HepG2 (cell line): ENCODE measurements around the gene MRPL38. TPM values are rescaled to one million over a fixed set of nuclear protein-coding genes. Genes with fewer than 3 reads are reported as not detected.
A peak's percentile ranks its signal among the peaks of the same experiment; 100 is the strongest.

Experiments used
- FOSL1 ChIP-seq: sonication (generic); formaldehyde crosslinking; IDR thresholded peaks from 2 replicates; pipeline ENCODE4 v1.9.0; 2021; ENCODE audit warnings: missing genetic modification reagents, borderline replicate concordance
- KLF13 ChIP-seq: sonication (generic); formaldehyde crosslinking; IDR thresholded peaks from 2 replicates; pipeline ENCODE4 v1.4.0; 2020; ENCODE audit warnings: mild to moderate bottlenecking, missing genetic modification reagents
- MAX ChIP-seq: IDR thresholded peaks from 2 replicates; pipeline ENCODE4 v1.6.1; 2012; ENCODE audit warnings: inconsistent platforms
- PAF1 ChIP-seq: IDR thresholded peaks from 2 replicates; pipeline ENCODE4 v1.6.1; 2016; ENCODE audit warnings: missing genetic modification reagents, missing compliant biosample characterization
- RBM22 ChIP-seq: fragments of 200-400 bp; formaldehyde crosslinking; optimal IDR thresholded peaks from 2 replicates; pipeline ENCODE3; 2017; ENCODE audit warnings: mild to moderate bottlenecking, low read length, moderate library complexity
- RELA ChIP-seq: sonication (generic); formaldehyde crosslinking; IDR thresholded peaks from 2 replicates; pipeline ENCODE4 v1.4.0; 2020; ENCODE audit warnings: missing genetic modification reagents
- SRSF9 ChIP-seq: fragments of 200-400 bp; formaldehyde crosslinking; IDR thresholded peaks from 2 replicates; pipeline ENCODE4 v1.6.1; 2018; ENCODE audit warnings: borderline replicate concordance, mild to moderate bottlenecking, low read depth, low read length; ENCODE audit not compliant: insufficient read depth, poor library complexity, severe bottlenecking
- SSRP1 ChIP-seq: IDR thresholded peaks from 2 replicates; pipeline ENCODE4 v1.6.1; 2016; ENCODE audit warnings: control low read depth
- TP53 ChIP-seq: sonication (generic); formaldehyde crosslinking; conservative IDR thresholded peaks from 2 replicates; pipeline ENCODE4 v1.4.0; 2020; ENCODE audit warnings: missing genetic modification reagents
- ZNF256 ChIP-seq: sonication (generic); formaldehyde crosslinking; conservative IDR thresholded peaks from 2 replicates; pipeline ENCODE4 v1.4.0; 2020; ENCODE audit warnings: missing genetic modification reagents
- ZNF512B ChIP-seq: sonication (generic); formaldehyde crosslinking; IDR thresholded peaks from 2 replicates; pipeline ENCODE4 v1.5.1; 2020; ENCODE audit warnings: missing genetic modification reagents, mild to moderate bottlenecking, borderline replicate concordance
- ZNF513 ChIP-seq: sonication (generic); formaldehyde crosslinking; conservative IDR thresholded peaks from 2 replicates; pipeline ENCODE4 v1.5.0; 2020; ENCODE audit warnings: missing genetic modification reagents
- ZNF567 ChIP-seq: sonication (generic); formaldehyde crosslinking; IDR thresholded peaks from 2 replicates; pipeline ENCODE4 v1.8.1; 2023; ENCODE audit warnings: mild to moderate bottlenecking, missing genetic modification reagents, borderline replicate concordance
- ZNF572 ChIP-seq: sonication (generic); formaldehyde crosslinking; IDR thresholded peaks from 2 replicates; pipeline ENCODE4 v1.5.1; 2020; ENCODE audit warnings: mild to moderate bottlenecking, missing genetic modification reagents
- ZSCAN29 ChIP-seq: sonication (generic); formaldehyde crosslinking; conservative IDR thresholded peaks from 2 replicates; pipeline ENCODE4 v1.4.0; 2020; ENCODE audit warnings: mild to moderate bottlenecking, missing genetic modification reagents
- polyA plus RNA-seq, 8 experiments: library from polyadenylated mRNA; depleted of rRNA in 3 of 8; stranded (reverse) in 7 of 8; unstranded in 1 of 8; fragments of >200 nt; fragmentation: Illumina TruSeq in 4 of 8; extraction: Trizol in 4 of 8; gene quantifications; 2 replicates each; pipeline versions ENCODE4 v1.2.1 to v1.2.3, GENCODE V29; 2011 to 2016; ENCODE audit warnings: low read depth in 4 of 8, missing spikeins in 1 of 8, mixed read lengths in 1 of 8; ENCODE audit not compliant: insufficient read depth in 1 of 8
- total RNA-seq, 5 experiments: library from RNA; depleted of rRNA; stranded (reverse); fragments of >200 nt; fragmentation: Illumina TruSeq; extraction: Trizol; gene quantifications; 2 replicates each; pipeline ENCODE4 v1.2.3, GENCODE V29; 2016; ENCODE audit warnings: low read depth in 1 of 5
- TF ChIP-seq, protein P1 (sequence below): sonication (generic); formaldehyde crosslinking; IDR thresholded peaks from 2 replicates; pipeline ENCODE4 v1.8.0; 2022; ENCODE audit warnings: mild to moderate bottlenecking, missing genetic modification reagents, moderate library complexity
- TF ChIP-seq, protein P2 (sequence below): sonication (generic); formaldehyde crosslinking; IDR thresholded peaks from 2 replicates; pipeline ENCODE4 v1.8.0; 2022; ENCODE audit warnings: mild to moderate bottlenecking, missing genetic modification reagents, borderline replicate concordance

MRPL38 gene
- total and polyA plus RNA-seq, 2 of the 13 experiments (the other 11 are each of a cell fraction or from before 2014, with no cell fraction given), result 83.7 to 125 TPM

DNA sequence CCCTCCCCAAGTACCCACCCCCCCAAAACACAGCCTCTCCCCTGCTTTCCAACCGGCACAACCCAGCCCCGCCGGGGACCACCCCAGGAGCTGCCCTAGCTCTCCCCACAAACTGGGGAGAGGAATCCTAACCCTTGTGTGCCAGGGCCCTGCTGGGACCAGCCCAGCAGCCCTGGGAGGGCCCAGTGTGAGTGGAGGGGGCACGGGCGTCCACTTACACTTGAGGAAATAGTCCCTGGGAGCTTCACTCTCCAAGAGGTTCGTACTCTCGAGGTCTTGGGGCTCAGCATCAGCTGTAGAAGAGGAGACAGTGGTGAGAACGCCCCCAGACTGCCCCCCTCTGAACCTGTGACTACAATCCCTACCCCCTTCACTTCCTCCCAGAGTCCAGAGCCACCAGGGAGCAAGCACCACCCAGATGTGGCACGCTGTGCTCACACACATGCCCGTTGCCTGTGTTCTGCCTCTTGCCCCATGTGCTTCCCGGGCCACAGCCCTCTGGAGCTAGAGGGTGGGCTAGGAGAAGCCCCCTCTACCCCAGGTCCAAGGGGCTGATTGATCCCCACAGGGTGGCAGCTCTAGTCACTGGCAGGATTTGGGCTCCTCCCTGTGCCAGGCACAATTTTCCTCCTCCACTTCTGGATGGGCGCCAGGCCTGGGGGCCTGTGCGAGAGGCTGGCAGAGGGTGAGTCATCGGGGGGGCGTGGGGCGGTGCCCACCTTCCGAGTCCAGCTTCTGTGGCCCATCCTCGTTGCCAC is 29.3 kb downstream of the MRPL38 start (continued):
- TF ChIP-seq ZNF512B (CRISPR knock-in tag) (0 out of 2 replicates have a peak, but pooled peaks have one; percentile 38), KLF13 (CRISPR knock-in tag) (no peak), RELA (CRISPR knock-in tag) (0 out of 2 replicates have a peak, but pooled peaks have one; percentile 13), FOSL1 (CRISPR knock-in tag) (0 out of 2 replicates have a peak, but pooled peaks have one; percentile 5), MAX (no peak), ZNF572 (CRISPR knock-in tag) (peak; percentile 54; the same call in 1 of the 2 replicates), ZNF513 (CRISPR knock-in tag) (no peak), ZNF256 (CRISPR knock-in tag) (no peak), SRSF9 (no peak), ZSCAN29 (CRISPR knock-in tag) (no peak), TP53 (no peak), SSRP1 (CRISPR knock-in tag) (peak; percentile 70), RBM22 (peak; percentile 70), ZNF567 (CRISPR knock-in tag) (no peak), PAF1 (CRISPR knock-in tag) (peak; percentile 26)
- TF ChIP-seq, protein P1, sequence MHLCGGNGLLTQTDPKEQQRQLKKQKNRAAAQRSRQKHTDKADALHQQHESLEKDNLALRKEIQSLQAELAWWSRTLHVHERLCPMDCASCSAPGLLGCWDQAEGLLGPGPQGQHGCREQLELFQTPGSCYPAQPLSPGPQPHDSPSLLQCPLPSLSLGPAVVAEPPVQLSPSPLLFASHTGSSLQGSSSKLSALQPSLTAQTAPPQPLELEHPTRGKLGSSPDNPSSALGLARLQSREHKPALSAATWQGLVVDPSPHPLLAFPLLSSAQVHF, result 0 out of 2 replicates have a peak, but pooled peaks have one; percentile 13
- TF ChIP-seq, protein P2, sequence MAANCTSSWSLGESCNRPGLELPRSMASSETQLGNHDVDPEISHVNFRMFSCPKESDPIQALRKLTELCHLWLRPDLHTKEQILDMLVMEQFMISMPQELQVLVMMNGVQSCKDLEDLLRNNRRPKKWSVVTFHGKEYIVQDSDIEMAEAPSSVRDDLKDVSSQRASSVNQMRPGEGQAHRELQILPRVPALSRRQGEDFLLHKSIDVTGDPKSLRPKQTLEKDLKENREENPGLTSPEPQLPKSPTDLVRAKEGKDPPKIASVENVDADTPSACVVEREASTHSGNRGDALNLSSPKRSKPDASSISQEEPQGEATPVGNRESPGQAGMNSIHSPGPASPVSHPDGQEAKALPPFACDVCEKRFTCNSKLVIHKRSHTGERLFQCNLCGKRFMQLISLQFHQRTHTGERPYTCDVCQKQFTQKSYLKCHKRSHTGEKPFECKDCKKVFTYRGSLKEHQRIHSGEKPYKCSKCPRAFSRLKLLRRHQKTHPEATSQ, result no peak
